Measurements from ENCODE around the gene PDIK1L.
"Not testable (repeated sequence)": the region's sequence is repeated elsewhere in the genome, so short reads cannot be mapped to it uniquely, and the experiment has no call there.

The PDIK1L gene

DNA sequence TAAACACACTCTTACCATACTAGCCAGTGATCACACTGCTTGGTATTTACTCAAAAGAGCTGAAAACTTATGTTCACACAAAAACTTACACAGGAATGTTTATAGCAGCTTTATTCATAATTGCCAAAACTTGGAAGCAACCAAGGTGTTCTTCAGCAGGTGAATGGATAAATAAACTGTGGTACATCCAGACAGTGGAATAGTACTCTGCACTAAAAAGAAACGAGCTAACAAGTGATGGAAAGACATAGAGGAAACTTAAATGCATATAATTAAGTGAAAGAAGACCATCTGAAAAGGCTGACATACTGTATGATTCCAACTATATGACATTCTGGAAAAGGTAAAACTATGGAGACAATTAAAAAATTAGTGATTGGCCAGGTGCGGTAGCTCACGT, 20.7 kb upstream of the PDIK1L start:
- DNase-seq (ENCODE audit: low spot score): no peak

DNA sequence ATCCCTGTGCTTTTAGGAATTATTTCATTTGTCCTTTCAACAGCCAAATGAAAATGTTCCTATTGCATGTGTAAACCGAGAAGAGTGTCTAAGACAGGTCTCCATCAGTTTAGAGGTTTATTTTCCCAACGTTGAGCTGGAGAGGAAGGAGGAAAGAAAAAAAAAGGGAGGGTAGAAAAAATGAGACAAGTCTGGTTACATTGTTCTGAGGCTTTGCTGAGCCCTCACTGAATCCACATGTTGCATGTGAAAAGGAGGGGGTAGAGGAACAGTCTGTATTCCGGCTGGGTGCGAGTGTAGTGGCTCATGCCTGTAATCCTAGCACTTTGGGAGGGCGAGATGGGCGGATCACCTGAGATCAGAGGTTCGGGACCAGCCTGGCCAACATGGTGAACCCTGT, 19.2 kb upstream of the PDIK1L start:
- no peak for DNase-seq (ENCODE audit: low spot score)

DNA sequence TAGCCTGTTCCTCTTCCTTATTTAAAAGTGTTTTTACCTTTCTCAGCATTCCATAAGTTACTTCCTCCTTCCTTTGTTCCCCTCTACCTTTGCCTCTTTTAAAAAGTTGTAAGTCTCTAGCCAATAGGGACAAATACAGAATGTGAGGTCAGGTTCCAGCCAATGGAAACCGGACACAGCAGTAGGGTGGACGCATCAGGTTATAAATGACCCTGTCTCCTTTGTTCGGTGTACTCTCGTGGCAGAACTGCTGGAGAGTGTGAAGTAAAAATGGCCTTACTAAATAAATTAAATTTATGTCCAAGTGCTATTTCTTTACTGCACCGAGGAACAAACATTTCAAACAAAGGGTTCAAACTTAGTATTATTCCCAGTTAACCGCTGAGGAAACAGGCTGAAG, 18.1 kb upstream of the PDIK1L start:
- DNase-seq (ENCODE audit: low spot score): not testable (repeated sequence)

DNA sequence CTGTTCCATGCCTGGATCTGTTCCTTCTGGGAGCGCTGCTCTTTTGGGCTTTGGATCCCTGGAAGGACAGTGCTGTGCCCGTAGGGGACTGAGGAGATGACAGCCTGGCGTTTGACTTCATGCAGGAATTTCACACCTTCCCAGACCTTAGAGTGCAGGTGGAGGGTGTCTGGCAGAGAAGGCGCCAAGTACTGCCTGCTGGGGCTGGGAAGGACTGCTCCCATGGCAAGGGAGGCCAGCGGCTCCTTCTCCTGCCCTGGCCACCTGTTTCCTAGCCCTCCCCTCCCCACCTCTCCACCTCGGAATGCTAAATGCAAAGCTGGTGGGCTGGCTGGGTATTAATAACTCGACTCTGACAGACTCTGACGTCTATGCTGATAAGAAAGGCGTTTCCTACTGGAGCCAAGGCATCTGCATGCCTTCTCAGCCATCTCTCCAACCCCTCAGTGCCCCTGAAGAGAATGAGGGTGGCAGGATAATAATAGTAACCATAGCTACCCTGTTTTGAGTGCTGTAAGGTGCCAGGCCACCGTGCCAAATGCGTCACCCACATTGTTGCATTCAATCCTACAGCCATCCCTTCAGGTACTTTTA, 17.5 kb upstream of the PDIK1L start:
- no peak for DNase-seq (ENCODE audit: low spot score)

DNA sequence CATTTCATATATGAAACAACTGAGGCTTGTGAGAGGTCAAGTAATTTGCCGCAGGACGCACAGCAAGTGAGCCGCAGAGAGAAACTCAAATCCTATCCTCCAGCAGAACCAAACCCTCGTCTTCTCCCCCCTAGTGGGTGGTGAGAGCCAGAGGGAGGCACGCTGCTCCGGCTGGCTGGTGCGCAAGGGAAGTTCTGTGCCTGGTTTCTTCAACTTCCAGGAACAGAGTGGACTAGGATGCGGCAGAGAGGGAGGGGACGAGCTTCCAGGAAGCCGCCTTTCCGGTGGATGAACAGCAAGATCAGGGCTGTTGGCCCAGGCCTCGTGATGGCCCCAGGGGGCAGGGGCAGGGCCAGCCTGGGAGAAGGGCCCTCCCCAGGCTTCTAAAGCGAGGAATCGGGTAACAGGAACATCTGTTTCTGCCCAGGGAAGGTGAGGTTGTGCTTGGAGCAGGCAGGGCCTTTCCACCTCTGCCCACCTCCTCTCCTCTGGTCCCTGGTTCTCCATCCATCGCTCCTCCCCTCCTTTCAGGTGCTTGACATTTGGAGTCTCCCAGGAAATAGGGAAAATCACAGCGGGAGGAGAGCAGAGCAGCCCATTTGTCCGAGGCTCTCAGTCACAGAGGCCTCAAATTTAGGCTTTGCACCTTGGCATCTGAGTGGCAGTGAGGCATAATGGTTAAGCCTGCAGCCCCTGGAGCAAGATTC, 16.8 kb upstream of the PDIK1L start:
- DNase-seq (ENCODE audit: low spot score): peak; percentile 22

DNA sequence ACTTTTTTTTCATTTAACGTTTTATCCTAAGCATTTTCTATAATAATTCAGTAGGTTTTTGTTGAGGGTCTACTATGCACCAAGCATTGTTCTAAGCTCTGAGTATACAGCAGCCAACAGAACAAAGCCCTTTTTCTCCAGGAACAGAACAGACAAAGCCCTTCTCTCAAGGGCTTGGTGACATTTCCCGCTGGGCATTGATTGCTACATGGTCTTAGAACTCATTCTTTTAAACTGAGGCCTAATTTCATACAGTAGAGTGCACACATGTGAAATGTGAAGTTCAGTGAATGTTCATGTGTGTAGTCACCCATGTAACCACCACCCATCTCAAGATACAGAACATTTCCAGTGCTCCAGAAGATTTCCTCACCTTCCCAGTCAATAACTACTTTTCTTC, 15.2 kb upstream of the PDIK1L start:
- no peak for DNase-seq (ENCODE audit: low spot score)

DNA sequence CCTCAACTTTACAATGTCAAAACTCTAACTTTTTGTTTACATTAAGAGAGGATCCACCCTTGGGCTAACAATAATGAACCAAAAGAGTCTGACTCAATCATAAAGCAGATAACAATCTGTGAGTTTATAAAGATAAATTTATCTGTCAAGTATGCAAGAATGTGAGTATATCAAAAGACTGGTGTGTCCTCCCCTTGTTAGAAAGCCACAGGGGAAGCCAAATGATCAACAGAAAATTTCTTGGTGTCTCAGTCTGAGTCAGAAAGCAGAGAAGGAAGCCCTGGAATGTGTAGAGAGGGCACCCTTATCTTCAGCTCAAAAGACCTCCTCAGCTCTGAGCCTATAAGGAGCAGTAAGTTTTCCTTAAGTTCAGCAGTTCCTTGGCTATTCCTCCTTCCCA, 13.9 kb upstream of the PDIK1L start:
- DNase-seq (ENCODE audit: low spot score): peak; percentile 56

DNA sequence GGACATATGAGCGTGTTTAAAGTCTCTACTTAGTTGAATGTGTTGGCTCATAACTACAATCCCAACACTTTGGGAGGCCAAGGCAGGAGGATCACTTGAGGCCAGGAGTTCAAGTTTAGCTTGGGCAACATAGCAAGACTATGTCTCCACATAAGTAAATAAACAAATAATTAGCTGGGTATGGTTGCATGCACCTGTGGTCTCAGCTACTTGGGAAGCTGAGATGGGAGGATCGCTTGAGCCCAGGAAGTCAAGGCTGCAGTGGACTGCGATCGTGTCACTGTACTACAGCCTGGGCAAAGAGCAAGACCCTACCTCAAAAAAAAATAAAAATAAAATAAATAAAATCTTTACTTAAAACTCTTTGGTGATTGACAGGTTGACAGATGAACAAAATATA, 13.0 kb upstream of the PDIK1L start:
- DNase-seq (ENCODE audit: low spot score): no peak

DNA sequence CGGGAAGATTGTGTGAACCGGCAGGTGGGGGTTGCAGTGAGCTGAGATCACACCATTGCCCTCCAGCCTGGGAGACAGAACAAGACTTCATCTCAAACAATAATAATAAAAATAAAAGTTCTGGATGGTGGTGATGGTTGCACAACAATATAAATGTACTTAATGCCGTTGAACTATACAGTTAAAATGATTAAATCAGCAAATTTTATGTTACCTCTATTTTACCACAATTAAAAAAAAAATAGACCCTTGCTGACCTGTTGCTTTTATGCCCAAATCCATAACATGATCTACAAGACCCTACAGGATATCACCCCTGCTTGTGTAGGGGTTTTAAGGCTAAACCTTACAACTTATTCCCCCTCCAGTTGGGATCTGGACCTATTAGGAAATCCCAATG, 11.8 kb upstream of the PDIK1L start:
- DNase-seq (ENCODE audit: low spot score): no peak

DNA sequence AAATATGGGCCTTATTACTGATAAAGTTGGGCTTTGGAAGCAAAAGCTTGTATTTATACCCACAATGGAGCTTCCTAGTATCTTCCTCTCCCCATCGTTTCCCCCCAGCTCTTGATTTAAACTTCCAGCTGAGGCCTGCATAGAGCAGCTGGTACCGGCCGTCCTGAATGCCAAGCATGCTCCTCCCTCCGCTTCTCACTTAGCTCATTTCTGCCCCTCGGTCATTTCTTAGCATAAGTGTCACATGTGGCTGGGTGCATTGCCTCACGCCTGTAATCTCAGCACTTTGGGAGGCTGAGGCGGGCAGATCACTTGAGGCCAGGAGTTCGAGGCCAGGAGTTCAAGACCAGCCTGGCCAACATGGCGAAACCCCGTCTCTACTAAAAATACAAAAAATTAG, 11.4 kb upstream of the PDIK1L start:
- not testable (repeated sequence) for DNase-seq (ENCODE audit: low spot score)

DNA sequence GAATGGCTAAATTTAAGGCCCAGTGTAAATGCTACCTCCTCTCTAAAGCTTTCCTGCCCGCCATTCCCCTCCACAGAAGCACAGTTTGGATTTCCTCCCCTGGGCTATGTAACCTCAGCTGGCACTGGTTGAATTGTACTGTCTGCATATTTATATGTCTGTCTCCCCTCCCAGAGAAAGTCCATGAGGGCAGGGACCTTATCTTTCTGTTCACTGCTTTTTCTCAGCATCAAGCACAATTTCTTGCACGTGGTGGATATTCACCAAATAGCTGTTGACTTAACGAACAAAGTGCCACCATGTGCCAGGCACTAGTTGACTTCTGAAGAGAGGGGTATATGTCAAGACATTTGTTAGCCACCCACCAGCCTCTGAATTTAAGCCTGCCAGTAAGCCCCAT, 9.5 kb upstream of the PDIK1L start:
- DNase-seq (ENCODE audit: low spot score): no peak

DNA sequence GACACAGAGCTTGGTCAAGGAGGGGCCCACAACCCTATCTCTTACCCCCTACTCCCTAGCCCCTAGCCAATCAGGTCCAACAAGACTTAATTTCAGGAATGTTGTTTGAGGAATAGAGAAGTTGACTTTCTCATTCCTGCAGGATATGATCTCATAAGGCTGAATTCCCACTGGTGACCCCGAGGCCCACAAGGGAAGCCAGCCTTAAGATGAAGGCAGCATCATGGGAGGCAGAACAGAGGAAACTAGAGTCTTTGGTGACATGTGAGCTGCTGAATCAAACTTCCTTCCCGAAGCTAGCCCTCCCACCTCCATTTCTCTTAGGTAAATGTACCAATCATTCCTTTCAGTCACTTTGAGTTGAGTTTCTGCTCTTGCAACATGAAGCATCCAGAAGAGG, 9.1 kb upstream of the PDIK1L start:
- no peak for DNase-seq (ENCODE audit: low spot score)

DNA sequence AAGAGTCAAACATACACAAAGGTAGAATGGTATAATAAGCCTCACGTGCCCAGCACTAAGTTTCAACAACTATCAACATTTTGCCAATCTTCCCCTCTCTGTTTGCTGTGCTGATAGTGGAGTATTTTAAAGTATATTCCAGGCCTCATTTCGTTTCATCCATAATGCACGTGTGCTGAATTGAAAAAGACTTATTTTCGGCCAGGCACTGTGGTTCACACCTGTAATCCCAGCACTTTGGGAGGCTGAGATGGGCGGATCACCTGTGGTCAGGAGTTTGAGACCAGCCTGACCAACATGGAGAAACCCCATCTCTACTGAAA, 6.4 kb upstream of the PDIK1L start:
- DNase-seq (ENCODE audit: low spot score): not testable (repeated sequence)

DNA sequence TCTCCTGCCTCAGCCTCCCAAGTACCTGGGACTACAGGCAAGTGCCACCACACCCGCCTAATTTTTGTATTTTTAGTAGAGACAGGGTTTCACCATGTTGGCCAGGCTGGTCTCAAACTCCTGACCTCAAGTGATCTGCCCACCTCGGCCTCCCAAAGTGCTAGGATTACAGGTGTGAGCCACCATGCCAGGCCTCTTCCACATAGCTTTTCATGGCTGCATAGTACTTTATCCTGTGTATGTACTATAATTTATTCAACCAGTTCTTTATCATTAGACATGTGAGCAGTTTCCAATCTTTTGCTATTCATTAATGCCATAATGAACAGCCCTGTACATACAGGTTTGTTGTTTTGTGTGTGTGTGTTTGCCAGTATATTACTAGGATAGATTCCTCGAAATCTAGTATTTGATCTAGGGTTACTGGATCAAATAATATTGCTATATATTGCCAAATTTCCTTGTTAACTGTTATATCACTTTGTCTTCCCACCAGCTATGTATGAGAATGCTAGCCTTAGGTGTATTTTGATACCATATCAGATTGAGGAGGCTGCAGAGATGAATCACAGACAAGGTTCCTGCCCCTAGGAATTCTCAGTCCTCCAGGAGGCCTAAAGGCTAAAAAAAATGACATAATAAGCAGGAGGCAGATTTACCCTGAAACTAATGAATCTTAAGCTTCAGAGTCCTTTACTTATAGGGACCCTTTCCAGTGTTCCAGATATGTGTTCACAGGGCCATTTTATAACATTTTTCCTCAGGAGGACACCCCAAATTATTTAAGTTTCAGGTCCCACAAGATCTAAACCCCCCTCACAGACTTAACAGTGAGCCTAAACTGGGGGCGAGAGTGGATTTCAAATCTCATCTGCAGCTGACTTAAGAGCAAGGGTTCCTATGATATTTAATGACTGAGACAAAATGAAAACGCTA, 2.1 kb upstream of the PDIK1L start:
- no peak for DNase-seq (ENCODE audit: low spot score)

DNA sequence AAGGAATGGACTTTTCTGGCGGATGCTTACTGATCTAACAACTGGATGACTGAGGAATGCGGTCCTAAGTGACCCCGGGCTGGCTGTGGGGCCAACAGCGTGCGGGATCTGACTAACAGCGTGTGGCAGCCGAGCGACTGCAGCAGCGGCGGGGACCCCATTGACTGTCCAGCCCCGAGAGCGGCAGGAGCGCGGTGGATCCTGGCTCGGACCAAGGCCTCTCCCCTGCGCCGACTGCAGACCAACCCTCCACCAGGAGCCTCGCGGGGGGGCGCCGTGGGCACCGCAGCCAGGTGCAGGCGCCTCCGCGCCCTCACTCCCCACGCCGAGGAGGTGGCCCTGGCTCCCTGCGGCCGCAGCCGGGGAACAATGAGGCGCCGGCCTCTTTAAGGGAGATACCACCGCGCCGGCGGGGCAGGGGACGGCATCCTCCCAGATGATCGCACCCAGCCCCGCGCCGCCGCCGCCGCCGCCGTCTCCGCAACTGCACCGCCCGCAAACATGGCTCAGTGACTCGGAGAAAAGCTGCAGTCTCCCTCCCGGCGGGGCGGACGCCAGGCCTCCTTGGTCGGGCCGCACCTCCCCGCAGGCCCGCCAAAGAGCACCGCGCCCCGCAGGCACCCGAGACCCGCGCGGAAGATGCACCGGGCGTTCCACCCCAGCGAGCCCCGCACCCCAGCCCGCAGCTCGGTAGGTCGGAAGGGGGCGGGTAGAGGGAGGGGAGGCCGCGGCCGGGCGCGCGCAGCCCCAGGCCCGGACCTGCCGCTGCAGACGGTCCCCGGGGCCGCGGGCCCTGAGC, 694 bp upstream of the PDIK1L start:
- peak; percentile 67 for DNase-seq (ENCODE audit: low spot score)

DNA sequence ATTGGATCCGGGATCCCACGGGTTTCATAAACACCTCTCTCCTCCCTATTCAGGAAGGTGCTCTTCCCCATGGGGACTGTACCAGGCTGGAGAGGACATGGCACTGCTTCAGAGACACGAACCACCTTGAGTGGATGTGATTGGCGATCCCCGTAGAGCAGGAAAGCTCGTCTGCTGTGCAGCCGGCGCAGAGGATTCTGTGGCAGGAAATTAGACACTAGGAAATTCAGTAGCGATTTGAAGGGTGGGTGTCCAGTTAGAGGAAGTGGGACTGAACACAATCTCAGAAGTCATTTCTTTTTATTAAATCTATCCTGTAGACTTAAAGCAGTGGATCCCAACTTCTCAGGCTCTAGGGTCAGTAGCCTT, 767 bp downstream of the PDIK1L start:
- no peak for DNase-seq (ENCODE audit: low spot score)

DNA sequence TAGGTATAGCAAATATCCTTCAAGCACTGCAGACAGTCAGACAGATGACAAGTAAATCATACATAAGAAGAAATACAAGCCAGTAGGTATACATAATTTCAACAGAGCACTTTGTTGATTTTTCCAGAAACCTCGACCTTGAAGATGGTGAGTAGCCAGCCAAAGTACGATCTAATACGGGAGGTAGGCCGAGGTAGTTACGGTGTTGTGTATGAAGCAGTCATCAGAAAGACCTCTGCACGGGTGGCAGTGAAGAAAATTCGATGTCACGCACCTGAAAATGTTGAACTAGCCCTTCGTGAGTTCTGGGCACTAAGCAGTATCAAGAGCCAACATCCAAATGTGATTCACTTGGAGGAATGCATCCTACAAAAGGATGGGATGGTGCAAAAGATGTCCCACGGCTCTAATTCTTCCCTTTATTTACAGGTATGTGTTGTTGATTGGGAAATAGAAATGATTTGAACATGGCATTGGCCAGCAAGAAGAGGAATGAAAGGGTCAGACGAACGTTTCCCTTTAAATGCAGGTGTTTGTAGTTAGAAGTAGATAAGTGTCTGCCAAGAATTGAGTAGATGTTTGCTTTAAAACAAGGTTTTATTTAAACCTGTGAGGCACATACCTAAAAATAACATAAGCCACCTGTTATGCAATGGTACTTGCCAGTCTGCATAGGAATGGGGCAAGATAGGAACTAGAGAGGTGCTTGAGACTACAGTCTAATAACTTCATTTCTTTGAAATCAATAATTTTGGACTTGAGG, 2.7 kb downstream of the PDIK1L start:
- DNase-seq (ENCODE audit: low spot score): no peak

DNA sequence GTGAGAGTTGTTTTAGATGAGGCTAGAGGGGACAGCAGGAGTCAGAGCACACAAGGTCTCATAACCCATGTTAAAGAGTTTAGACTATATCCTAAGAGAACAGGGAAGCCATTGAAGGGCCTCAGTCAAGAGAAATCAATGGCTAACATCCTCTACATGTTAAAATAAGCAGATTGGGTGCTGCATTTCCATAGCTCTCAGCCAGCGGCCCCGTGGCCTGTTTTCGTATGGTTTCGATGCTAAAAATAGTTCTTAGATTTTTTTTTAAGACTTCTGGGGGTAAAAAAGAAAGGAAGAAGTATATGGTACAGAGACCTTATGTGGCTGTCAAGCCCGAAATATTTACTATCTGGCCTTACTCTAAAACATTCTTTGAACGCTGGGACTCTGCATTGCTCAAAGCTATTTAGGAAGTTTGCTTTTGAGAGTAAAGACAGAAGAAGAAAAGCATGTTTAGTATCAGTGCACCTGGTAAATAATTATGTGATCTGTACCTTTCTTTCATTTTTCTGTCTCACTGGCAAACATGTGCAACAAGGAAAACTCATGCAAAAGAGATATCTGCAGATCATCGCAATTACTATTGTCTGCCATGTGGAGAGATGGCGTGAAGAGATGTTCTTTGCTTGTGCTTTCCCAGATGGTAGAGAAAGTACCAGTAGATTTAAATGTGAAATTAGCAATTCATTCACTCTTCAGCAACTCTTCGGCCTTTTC, 8.4 kb downstream of the PDIK1L start:
- DNase-seq (ENCODE audit: low spot score): no peak

DNA sequence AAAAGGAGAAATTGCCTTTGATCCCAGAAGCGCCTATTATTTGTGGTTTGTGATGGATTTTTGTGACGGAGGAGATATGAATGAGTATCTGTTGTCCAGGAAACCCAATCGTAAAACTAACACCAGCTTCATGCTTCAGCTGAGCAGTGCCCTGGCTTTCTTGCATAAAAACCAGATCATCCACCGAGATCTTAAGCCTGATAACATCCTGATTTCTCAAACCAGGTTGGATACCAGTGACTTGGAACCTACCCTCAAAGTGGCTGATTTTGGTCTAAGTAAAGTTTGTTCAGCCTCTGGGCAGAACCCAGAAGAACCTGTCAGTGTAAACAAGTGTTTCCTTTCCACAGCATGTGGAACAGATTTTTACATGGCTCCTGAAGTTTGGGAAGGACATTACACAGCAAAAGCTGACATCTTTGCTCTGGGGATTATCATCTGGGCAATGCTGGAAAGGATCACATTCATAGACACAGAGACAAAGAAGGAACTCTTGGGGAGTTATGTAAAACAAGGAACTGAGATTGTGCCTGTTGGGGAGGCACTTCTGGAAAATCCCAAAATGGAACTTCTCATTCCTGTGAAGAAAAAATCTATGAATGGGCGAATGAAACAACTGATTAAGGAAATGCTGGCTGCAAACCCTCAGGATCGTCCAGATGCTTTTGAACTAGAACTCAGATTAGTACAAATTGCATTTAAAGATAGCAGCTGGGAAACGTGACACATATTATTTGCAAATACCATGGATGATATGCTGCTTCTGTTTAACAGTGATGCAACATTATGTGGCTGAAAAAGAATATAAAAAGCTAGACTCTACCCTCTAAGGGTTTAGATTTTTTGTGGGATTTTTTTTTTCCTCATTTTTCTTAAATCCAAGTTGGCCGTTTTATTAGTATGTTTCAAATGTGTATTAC, 10.5 kb downstream of the PDIK1L start:
- no peak for DNase-seq (ENCODE audit: low spot score)

Measured in AG08395 (cell line).